Measurements from ENCODE around the gene SAFB2.

DNA sequence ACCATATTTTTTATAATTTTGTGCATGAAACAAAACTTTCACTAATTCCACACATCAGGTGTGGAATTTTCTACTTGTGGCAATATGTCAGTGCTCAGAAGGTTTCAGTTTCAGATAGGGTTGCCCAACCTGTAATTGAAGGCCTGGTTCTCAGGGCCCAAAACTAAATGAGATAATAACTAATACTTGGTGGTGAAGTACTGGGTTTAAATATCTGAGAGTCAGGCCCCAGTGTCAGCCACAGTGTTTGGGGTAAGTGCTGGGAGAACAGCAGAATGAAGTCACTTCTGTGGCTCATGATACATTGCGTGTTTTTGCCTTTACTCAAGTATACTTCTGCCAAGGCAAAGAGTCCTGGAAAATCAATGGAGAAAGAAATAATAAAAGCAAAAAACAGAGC lies 5.9 kb upstream of the SAFB2 start:
- TF ChIP-seq CTCF (IDR thresholded peaks at IDR 0.05) (no peak), POLR2A (IDR thresholded peaks at IDR 0.05) (no peak)
